Measurements from ENCODE around the gene DCLRE1A.

Gene DCLRE1A

DNA sequence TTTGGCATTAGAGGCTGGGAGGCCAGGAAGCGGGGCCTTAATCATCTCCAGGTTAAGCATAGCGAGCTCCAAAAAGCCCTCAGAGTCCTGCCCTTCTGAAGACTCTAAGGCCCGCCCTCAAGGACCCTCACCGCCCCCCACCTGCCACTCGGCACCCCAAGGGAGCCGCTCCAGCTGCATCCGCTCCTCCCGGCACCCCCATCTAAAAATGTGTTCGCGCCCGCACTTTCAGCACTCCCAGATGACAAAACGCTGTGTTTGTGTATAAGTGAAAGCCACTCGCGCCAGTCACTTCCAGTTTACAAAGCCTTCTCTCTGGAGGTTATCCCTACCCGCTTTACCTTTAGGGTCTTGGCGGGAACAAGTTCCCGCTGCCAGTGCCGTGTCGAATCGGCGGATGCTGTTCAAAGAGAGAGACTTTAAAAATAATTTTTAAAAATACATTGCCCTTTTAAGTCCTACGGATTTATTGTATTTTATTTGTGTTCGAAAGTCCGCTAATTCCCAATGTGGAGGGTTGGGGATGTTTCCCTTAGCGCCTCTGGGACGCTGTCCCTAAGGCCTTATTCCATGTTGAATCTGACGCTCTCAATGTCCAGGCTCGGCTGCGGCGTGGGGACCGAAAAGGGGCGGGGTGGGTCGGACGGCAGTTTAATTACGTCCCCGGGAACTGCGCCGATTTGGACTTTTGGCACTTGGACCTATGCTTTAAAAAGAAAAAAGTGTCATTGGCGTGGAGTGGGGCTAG is at the start of gene DCLRE1A, which contains the start of gene NHLRC2:
DCLRE1A (minus strand) TSS at position 70 of the 748 bp plus-strand sequence. CDS start 900 bp downstream, outside the sequence.
NHLRC2 (plus strand) TSS at position 649 of the 748 bp plus-strand sequence. CDS start 212 bp downstream, outside the sequence.
- DNase-seq (ENCODE audit: low spot score) (peak; percentile 64), FAIRE-seq (no peak)

DNA sequence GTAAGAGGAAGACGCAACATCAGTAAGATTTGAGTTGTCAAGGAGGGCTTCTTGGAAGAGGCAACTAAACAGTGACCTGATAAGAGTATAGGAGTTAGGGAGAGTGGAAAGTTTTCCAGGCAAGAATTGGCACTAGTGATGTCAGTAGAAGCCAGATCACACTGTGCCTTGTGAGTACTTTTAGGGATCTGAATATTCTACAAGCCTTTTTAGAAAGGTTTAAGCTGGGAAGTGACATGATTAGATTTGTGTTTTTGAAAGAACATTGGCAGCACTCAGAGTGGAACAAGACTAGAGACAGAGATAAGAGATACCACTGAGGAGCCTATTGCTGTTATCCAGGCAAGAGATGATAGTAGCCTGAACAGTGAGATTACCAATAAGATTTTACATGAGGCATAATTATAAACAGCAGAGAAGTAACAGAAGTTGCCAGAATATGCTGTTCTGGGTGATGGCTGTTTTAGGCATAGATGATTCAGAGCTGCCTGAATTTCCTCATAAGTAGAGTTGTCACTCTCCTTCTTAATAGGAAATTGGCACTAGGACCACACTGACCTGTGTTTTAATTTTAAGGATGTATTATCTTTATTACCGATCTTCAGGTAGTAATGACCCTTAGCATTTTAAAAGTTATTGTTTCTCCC is 46.2 kb upstream of the DCLRE1A start:
- no peak for FAIRE-seq
- no peak for DNase-seq (ENCODE audit: low spot score)

DNA sequence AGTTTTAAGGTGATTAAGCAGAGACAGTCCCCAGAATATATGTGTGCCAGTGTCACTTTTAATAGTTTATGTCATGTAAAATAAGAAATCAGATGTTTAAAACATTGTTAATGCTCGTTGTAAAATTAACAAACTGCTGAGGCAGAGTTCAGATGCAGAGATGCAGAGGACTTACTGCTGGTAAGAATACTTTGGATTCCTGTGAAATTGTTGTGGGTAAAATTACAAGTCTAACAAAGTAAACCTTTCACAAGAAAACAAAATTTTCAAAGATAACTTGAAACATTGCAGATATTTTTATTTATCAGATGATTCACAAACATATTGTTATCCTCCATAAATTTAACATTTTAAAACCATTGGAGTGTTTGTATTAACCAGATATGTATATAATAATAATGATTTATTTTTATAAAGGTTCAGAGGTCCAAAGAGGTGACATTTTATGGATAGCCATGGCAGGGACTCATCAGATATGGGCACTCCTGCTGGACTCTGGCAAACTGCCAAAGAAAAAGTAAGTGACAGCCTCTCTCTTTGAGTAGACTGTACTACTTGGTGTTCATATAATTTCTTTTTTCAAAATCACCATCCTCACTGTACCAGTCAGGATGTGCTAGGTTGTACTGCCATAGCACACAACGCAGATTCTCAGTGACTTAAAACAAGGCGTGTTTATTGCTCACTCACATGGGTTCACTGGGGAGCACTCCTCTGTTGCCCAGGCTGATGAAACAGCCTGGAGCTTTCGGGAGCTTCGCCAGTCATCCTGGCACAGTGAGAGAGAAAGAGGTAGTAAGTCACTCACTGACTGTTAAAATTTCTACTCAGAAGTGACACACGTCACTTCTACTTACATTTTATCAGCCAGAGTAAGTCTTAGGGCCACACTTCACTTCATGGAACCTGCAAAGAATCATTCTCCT is 44.1 kb upstream of the DCLRE1A start:
- no peak for DNase-seq (ENCODE audit: low spot score)
- no peak for FAIRE-seq

DNA sequence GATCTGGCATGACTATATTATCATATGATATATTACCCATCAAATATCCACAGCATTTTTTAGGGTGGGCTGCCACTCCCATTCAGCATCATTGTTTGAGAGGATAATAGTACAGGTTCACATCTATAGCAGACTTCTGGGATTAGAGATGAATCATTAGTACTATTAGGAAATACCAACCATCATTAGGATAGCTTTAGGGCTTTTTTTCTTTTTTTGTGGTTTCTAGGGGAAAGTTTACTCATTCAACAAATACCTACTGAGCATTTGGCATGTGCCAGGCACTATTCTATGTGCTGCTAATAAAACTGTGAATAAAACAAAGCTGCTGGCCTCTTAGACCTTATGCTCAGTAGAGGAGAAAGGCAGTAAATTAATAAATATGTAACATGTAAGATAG is 41.1 kb upstream of the DCLRE1A start:
- DNase-seq (ENCODE audit: low spot score): peak; percentile 6

DNA sequence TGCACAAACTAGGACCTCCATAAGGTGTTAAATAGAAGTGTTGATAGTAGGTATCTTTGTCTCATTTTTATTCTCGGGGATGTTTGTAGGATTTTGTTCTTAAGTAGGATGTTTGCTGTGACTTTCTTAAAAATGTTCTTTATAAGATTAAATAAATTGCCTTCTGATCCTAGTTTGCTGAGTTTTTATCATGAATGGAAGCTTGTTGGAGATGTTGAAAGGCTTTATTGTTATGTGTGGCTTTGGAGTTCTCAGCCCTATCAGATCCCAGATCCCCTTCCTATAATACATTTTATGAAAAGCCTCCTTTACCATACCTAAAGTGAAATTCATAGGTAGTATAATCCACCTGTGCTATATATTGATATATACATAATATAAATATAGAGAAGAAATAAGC is 40.7 kb upstream of the DCLRE1A start:
- DNase-seq (ENCODE audit: low spot score) (no peak), FAIRE-seq (no peak)

More for the DNA sequence above, 41.1 kb upstream of the DCLRE1A start:
- FAIRE-seq: no peak

DNA sequence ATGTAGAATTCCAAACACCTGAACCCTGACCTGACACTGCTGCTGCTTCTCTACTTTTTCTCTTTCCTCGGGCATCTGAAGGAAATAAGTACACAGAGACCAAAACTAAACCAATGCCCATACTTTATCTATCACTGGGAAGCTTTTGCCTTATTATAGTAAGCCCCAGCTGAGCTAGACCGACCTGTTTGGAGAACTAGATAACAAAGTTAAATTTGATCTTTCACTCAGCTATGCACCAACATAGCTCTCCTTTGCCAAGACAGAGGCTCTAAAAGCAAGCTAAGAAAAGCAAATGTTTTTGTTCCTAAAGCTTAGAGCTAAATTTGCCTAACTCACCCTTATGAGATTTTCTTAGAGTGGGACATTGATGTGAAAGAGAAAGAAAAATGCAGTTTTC is 39.7 kb upstream of the DCLRE1A start:
- FAIRE-seq (no peak), DNase-seq (ENCODE audit: low spot score) (no peak)

DNA sequence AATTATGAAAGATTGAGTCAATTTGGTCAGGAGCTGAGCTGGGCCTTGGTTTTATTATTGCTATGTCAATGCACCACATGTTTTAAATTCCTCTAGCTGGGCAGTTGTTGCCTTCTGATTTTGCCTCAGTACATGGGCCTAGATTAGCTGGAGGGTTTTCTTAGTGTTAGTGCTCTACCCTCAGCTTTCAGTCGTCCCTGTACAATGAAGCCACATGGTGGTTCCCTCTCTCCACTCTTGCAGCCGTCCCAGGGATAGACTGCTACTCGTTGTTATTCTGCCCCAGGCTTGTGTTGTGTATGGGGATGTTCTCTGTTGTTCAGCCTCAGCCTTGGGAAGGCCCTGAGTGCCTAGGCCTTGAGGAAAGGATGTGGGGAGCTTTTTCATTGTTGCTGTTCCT is 37.6 kb upstream of the DCLRE1A start:
- DNase-seq (ENCODE audit: low spot score) (no peak), FAIRE-seq (no peak)

DNA sequence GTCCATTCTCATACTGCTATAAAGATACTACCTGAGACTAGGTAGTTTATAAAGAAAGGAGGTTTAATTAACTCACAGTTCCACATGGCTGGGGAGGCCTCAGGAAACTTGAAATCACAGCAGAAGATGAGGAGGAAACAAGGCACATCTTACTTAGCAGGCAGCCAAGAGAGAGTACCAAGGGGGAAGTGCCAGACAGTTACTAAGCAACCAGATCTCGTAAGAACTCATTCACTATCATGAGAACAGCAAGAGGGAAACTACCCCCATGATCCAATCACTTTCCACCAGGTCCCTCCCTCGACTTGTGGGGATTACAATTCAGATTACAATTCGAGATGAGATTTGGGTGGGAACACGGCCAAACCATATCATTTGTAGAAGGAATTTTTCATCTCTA is 36.9 kb upstream of the DCLRE1A start:
- FAIRE-seq (no peak), DNase-seq (ENCODE audit: low spot score) (no peak)

DNA sequence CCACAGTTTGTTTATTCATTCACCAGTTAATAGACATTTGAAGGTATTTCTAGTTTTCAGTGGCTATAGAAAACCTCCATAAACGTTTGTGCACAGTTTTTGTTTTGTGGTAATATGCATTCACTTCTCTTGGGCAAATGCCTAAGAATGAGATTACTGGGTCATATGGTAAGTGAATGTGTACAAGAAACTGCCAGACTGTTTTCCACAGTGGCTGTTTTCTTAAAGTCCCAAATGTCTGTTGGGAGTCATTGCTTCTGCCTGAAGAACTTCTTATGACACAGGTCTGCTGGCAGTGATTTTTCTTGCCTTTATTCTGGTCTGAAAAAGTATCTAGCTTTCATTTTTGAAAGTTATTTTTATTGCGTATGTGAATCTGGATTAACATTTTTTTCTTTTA is 36.0 kb upstream of the DCLRE1A start:
- FAIRE-seq (no peak), DNase-seq (ENCODE audit: low spot score) (no peak)

DNA sequence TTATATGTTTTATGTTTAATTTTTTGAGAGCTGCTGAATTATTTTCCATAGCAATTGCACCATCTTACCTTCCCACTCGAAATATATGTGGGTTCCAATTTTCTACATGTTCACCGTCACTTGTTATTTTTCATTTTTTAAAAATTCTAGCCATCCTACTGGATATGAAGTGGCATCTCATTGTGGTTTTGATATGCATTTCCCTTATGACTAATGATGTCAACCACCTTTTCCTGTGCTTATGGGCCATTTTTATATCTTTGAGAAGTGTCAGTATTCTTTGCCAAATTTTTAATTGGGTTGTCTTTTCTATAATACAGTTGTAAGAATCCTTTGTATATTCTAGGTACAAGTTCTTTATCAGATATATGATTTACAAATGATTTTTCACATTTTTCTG is 28.4 kb upstream of the DCLRE1A start:
- no peak for DNase-seq (ENCODE audit: low spot score)
- FAIRE-seq: no peak

DNA sequence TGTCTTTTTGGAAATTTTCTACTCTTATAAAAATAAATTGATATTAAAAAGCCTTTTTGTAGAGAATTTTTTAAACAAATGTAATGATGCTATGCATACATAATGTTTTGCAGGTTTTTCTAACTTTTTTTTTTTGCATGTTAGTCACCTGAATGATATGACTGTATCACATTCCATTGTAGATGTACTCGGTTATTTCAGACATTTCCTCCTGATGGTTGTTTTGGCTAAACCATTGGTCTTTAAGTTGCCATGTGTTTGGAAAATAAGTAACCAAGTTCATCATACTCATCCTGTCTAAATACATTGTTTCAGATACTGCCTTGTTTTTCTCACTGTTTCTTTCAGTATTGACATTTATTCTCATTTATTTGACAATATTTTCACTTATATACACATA is 26.4 kb upstream of the DCLRE1A start:
- FAIRE-seq: no peak
- no peak for DNase-seq (ENCODE audit: low spot score)

DNA sequence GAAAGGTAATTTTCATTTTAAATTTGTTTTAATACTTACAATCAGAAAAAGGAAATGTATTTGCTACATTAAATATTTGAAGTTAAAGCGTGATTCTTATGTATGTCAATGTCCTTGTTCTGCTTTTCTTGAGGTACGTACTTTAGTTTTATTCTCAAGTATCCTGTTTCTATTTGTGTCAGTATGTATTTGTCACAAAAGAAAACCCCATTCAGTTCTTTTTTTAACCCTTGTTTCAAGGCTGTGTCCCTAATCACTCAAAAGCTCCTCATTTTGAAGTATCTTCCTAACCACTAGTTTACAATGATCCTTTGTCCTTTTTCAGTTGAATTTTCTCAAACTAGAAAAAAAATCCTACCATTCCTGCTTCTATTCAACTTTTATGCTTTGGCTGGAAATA is 25.8 kb upstream of the DCLRE1A start:
- DNase-seq (ENCODE audit: low spot score) (no peak), FAIRE-seq (no peak)

DNA sequence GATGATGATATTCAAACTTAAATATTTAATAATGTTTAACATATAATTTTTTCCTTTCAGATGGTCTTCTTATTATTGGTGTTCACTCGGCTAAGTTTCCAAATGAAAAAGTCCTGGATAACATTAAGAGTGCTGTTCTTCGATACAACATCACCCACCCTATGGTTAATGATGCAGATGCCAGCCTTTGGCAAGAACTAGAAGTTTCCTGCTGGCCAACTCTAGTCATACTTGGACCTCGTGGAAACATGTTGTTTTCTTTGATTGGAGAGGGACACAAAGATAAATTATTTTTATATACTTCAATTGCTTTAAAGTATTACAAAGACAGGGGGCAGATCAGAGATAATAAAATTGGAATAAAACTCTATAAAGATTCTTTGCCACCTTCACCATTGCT is 22.6 kb upstream of the DCLRE1A start:
- no peak for FAIRE-seq
- no peak for DNase-seq (ENCODE audit: low spot score)

DNA sequence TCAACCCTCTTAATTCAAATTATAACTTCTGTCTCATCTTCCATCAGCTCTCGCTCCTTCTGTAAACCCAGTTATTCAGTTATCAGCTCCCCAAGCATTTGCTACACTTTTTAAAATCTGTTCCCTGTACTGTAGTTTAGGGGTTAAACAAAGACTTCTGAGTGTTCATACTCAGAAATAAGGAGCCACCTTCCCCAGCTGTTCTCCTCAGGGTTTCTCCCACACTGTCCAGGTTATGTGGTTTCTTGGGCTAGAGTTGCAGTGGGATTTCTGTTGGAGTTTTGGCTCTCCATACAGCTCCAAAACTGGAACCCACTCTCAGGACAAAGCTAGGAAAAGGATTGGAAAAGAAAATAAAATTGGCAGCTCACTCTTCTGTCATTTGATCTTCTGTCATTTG is 21.3 kb upstream of the DCLRE1A start:
- FAIRE-seq: no peak
- DNase-seq (ENCODE audit: low spot score): no peak

DNA sequence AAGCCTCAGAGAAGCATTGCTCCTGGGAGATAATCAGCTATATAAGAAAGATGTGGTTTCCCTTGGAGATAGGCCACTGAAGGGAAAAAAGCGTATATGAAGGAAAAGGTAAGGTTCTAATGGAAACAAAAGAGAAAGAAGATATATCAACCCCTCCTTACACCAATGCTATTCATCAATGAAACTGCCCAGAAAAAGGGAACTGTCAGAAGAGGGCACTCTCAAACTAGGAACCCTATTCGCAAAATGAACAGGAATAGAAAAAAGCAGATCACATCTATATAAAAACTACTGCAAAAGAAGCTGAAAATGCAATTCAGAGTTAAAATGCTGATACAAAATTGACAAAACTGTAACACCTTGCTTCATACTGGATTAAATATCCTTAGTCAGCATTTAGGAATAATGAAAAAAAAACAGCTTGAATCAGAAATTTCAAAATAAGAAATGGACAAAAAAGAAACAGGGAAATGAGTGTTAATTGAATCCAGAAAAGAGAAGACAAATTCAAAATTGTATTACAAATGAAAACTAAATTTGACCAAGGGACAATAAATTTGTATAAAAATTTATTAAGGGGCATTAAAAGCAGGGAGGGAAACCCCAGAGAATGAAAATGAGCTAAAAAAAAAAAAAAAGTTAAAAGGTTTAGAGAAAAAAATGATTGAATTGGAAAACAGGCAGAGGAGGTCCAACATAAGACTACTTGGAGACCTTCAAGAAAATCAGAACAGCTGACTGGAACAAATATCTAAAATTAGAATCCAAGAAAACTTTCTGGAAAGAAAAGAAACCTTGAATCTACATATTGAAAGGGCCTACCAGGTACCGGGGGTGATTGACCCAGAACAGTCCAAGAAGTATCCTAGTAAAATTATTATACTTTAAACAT is 18.5 kb upstream of the DCLRE1A start:
- DNase-seq (ENCODE audit: low spot score): no peak

DNA sequence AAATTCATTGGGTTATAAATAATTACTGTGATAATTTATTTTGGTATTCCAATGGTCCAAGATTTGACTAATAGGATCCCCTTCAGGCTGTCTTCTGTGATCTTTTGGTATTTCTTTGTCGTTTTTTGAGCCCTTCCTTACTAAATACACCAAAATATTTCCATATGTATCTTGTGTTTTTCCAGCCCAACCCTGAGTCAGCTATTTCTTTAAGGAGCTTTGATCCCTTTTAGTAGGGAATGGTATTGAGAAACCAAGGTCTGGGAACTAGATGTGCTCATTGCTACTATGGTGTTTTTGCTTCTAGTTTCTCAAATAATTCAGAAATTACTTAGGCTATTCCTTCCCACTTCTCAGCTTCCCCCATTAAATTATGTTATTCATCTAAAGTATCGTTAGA is 15.9 kb upstream of the DCLRE1A start:
- DNase-seq (ENCODE audit: low spot score): no peak
- no peak for FAIRE-seq

More for the DNA sequence above, 18.5 kb upstream of the DCLRE1A start:
- no peak for FAIRE-seq

DNA sequence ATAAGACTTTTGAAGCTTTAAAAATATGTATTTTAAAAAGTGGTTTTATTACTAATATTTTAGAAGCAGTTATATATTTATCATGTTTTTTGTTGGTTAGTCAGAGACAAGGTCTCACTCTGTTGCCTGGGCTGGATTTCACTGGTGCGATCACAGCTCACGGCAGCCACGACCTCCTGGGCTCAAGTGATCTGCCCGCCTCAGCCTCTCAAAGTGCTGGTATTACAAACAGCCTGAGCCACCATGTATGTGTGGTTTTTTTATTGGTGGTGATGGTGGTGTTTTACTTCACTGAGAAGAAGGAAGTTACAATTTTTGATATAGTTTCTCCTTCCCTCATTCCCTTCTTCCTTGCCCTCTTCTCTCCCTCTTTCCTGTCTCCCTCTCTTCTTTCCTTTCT is 14.0 kb upstream of the DCLRE1A start:
- no peak for FAIRE-seq
- no peak for DNase-seq (ENCODE audit: low spot score)

DNA sequence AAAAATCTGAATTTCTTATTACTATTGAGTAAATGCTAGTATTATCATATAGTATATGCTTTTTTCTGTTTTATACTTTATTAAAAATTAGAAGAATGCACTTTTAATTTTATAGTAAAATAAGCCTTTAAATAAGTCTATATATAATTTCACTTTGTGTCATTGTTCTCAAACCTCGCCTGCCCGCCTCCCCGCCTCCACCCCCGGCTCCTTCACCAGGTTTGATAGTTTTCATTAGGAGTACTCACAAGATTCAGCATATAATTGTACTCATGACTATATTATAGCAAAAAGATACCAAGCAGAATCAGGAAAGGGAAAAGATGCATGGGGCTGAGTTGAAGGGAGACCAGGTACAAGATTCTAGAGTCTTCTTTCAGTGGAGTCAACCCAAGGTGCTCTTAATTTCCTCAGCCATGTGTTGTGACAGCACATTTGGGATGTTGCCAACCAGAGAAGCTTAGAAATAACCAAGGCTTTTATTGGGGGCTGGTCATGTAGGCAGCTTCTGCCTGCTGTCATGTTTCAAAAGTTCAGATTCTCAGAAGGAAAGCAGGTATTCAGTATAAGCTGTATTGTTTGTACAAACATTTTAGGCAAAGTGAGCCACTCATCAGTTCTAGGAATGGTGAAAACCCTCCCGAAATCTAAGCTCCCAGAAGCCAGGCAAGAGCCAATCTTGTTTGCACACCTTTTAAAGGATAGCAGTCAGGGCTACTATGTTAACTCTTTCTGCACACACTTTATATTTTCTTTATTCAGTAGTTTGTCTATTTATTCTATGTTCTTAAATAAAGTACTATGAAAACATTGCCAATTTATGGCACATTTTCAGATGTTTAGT is 12.9 kb upstream of the DCLRE1A start:
- no peak for DNase-seq (ENCODE audit: low spot score)
- no peak for FAIRE-seq

DNA sequence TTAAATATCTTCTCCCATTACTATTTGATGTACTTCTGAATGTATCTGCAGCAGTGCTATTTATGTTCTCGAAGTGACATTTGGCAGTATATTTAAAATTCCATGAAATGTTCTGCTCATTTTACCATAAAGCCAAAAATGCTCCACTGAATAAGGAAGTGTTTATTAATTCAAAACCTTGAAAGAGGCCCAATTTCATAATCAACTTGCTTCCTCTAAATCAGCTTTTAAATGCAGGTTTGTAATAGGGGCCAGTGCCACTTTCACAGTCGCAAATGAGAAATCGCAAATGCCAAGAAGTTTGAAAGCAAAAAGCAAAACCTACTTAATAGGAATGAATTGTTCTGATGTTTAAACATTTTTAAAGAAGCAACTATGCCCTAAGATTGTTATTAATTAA is 12.0 kb upstream of the DCLRE1A start:
- no peak for FAIRE-seq

DNA sequence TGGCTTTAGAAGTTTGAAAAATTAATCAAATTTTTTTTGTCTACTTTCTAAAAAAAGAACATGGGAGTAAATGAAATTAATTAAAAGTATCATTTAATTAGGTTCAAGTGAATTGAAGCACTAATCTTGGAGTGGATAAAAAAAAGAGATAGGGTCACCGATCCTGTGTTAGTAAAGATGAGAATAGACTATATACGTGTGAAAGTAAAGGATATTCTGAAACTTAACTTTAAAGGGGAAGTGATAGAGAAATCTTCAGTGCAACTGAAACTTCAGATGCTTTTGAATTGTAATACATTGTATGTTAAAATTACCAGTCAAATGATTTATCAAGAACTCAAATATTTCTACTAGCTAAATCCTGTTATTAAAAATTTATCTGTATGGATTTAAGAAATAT is 5.4 kb upstream of the DCLRE1A start:
- DNase-seq (ENCODE audit: low spot score): no peak
- no peak for FAIRE-seq

More for the DNA sequence above, 12.0 kb upstream of the DCLRE1A start:
- no peak for DNase-seq (ENCODE audit: low spot score)

Data from urothelium cell line (cell line).